ENCODE results near the gene SSTR5. TPM values are rescaled to one million over a fixed set of nuclear protein-coding genes. Genes with fewer than 3 reads are reported as not detected.

The SSTR5 gene
- total and polyA plus RNA-seq, 4 donors: 0.38 to 0.96 (median 0.79) TPM

GRCh38 chr16:1126044-1126443 lies 53.5 kb downstream of the SSTR5 start:
- H3K9me3 ChIP-seq (ENCODE audit: control insufficient read depth, insufficient read depth, low read length): no peaks in the 10 kb centered on the region
- no peak for DNase-seq (ENCODE audit: low read depth in 4 of 6, low spot score in 6 of 6)
- 52% methylated on average over 15 of the region's 17 CpGs for WGBS (ENCODE audit: insufficient coverage)
- no peaks in the 10 kb centered on the region for H3K27me3 ChIP-seq (ENCODE audit: control insufficient read depth, insufficient read depth, low read length)
- H3K36me3 ChIP-seq (ENCODE audit: control insufficient read depth, insufficient read depth, low read length): peaks cover 3% of the 10 kb centered on the region
- no peak overlapping the region for H3K27ac ChIP-seq (ENCODE audit: low read depth, low read length)
- no peak overlapping the region for H3K4me3 ChIP-seq (ENCODE audit: low read depth, low read length)
- H3K4me1 ChIP-seq (ENCODE audit: control insufficient read depth, insufficient read depth, low read length): peaks cover 36% of the 10 kb centered on the region

GRCh38 chr16:1126586-1126985 lies 54.0 kb downstream of the SSTR5 start:
- Histone ChIP-seq H3K36me3 (ENCODE audit: control insufficient read depth, insufficient read depth, low read length) (peaks cover 3% of the 10 kb centered on the region), H3K9me3 (ENCODE audit: control insufficient read depth, insufficient read depth, low read length) (no peaks in the 10 kb centered on the region), H3K27me3 (ENCODE audit: control insufficient read depth, insufficient read depth, low read length) (no peaks in the 10 kb centered on the region), H3K27ac (ENCODE audit: low read depth, low read length) (no peak overlapping the region), H3K4me1 (ENCODE audit: control insufficient read depth, insufficient read depth, low read length) (peaks cover 31% of the 10 kb centered on the region), H3K4me3 (ENCODE audit: low read depth, low read length) (no peak overlapping the region)
- DNase-seq (ENCODE audit: low read depth in 4 of 6, low spot score in 6 of 6): no peak
- 49% methylated on average over 9 of the region's 10 CpGs for WGBS (ENCODE audit: insufficient coverage)

- Histone ChIP-seq H3K4me1 (ENCODE audit: control insufficient read depth, insufficient read depth, low read length) (peaks cover 26% of the 10 kb centered on the region), H3K36me3 (ENCODE audit: control insufficient read depth, insufficient read depth, low read length) (peaks cover 3% of the 10 kb centered on the region), H3K9me3 (ENCODE audit: control insufficient read depth, insufficient read depth, low read length) (no peaks in the 10 kb centered on the region), H3K27ac (ENCODE audit: low read depth, low read length) (no peak overlapping the region), H3K4me3 (ENCODE audit: low read depth, low read length) (no peak overlapping the region), H3K27me3 (ENCODE audit: control insufficient read depth, insufficient read depth, low read length) (no peaks in the 10 kb centered on the region)
- WGBS (ENCODE audit: insufficient coverage): 65% methylated on average over 7 of the region's 16 CpGs
- no peak for DNase-seq (ENCODE audit: low read depth in 4 of 6, low spot score in 6 of 6)
Observed at GRCh38 chr16:1127101-1127500, 54.6 kb downstream of the SSTR5 start.

GRCh38 chr16:1127971-1128715 lies 55.6 kb downstream of the SSTR5 start:
- peaks cover 25% of the 10 kb centered on the region for H3K4me1 ChIP-seq (ENCODE audit: control insufficient read depth, insufficient read depth, low read length)
- no peaks in the 10 kb centered on the region for H3K27me3 ChIP-seq (ENCODE audit: control insufficient read depth, insufficient read depth, low read length)
- no peak for DNase-seq (ENCODE audit: low read depth in 4 of 6, low spot score in 6 of 6)
- 85% methylated on average over 27 of the region's 31 CpGs for WGBS (ENCODE audit: insufficient coverage)
- no peaks in the 10 kb centered on the region for H3K9me3 ChIP-seq (ENCODE audit: control insufficient read depth, insufficient read depth, low read length)
- H3K4me3 ChIP-seq (ENCODE audit: low read depth, low read length): no peak overlapping the region
- peaks cover 2% of the 10 kb centered on the region for H3K36me3 ChIP-seq (ENCODE audit: control insufficient read depth, insufficient read depth, low read length)
- H3K27ac ChIP-seq (ENCODE audit: low read depth, low read length): no peak overlapping the region

- 92% methylated on average over 46 of the region's 48 CpGs for WGBS (ENCODE audit: insufficient coverage)
- H3K27me3 ChIP-seq (ENCODE audit: control insufficient read depth, insufficient read depth, low read length): no peaks in the 10 kb centered on the region
- H3K4me3 ChIP-seq (ENCODE audit: low read depth, low read length): no peak overlapping the region
- no peak for DNase-seq (ENCODE audit: low read depth in 4 of 6, low spot score in 6 of 6)
- H3K27ac ChIP-seq (ENCODE audit: low read depth, low read length): no peak overlapping the region
- H3K4me1 ChIP-seq (ENCODE audit: control insufficient read depth, insufficient read depth, low read length): peaks cover 24% of the 10 kb centered on the region
- no peaks in the 10 kb centered on the region for H3K9me3 ChIP-seq (ENCODE audit: control insufficient read depth, insufficient read depth, low read length)
- H3K36me3 ChIP-seq (ENCODE audit: control insufficient read depth, insufficient read depth, low read length): no peaks in the 10 kb centered on the region
Observed at GRCh38 chr16:1129106-1129960, 56.8 kb downstream of the SSTR5 start.

GRCh38 chr16:1130382-1130781 lies 57.8 kb downstream of the SSTR5 start:
- Histone ChIP-seq H3K9me3 (ENCODE audit: control insufficient read depth, insufficient read depth, low read length) (no peaks in the 10 kb centered on the region), H3K27ac (ENCODE audit: low read depth, low read length) (no peak overlapping the region), H3K36me3 (ENCODE audit: control insufficient read depth, insufficient read depth, low read length) (no peaks in the 10 kb centered on the region), H3K27me3 (ENCODE audit: control insufficient read depth, insufficient read depth, low read length) (no peaks in the 10 kb centered on the region), H3K4me3 (ENCODE audit: low read depth, low read length) (no peak overlapping the region), H3K4me1 (ENCODE audit: control insufficient read depth, insufficient read depth, low read length) (peaks cover 14% of the 10 kb centered on the region)
- WGBS (ENCODE audit: insufficient coverage): 90% methylated on average over 5 of the region's 8 CpGs
- no peak for DNase-seq (ENCODE audit: low read depth in 4 of 6, low spot score in 6 of 6)

Other genes starting within 250 kb of the SSTR5 start
- gene LMF1, start 101.8 kb upstream of the SSTR5 start, total RNA-seq: 10 to 100 TPM; 15.1 to 18.1 TPM
- gene LMF1, start 101.8 kb upstream of the SSTR5 start, polyA plus RNA-seq (ENCODE audit: insufficient read length in 2 of 2): 10 to 100 TPM; 28.0 to 37.5 TPM
- gene SOX8, start 91.0 kb upstream of the SSTR5 start, total RNA-seq: 10 to 100 TPM; 61.3 to 64.0 TPM
- 100 to 1,000 TPM; 166 to 200 TPM for gene SOX8, start 91.0 kb upstream of the SSTR5 start, polyA plus RNA-seq (ENCODE audit: insufficient read length in 2 of 2)
- under 1 TPM; 0.17 to 0.20 TPM for gene C1QTNF8, start 23.5 kb downstream of the SSTR5 start, total RNA-seq
- gene C1QTNF8, start 23.5 kb downstream of the SSTR5 start, polyA plus RNA-seq (ENCODE audit: insufficient read length in 2 of 2): under 1 TPM; 0.29 to 0.59 TPM
- 1 to 10 TPM; 7.8 to 8.1 TPM for gene CACNA1H, start 80.4 kb downstream of the SSTR5 start, total RNA-seq
- 10 to 100 TPM; 18.0 to 20.1 TPM for gene CACNA1H, start 80.4 kb downstream of the SSTR5 start, polyA plus RNA-seq (ENCODE audit: insufficient read length in 2 of 2)
- gene TPSG1, start 152.5 kb downstream of the SSTR5 start, total RNA-seq: not detected
- under 1 TPM; 0.41 to 0.89 TPM for gene TPSG1, start 152.5 kb downstream of the SSTR5 start, polyA plus RNA-seq (ENCODE audit: insufficient read length in 2 of 2)
- under 1 TPM in 1 of 2 donors, not detected in 1; 0.61 TPM for gene TPSB2, start 157.4 kb downstream of the SSTR5 start, total RNA-seq
- gene TPSB2, start 157.4 kb downstream of the SSTR5 start, polyA plus RNA-seq (ENCODE audit: insufficient read length in 2 of 2): 1 to 10 TPM in 1 of 2 donors, not detected in 1; 1.5 TPM
- 1 to 10 TPM; 1.2 to 2.4 TPM for gene TPSAB1, start 168.0 kb downstream of the SSTR5 start, total RNA-seq
- under 1 TPM in 1 of 2 donors, not detected in 1; 0.65 TPM for gene TPSAB1, start 168.0 kb downstream of the SSTR5 start, polyA plus RNA-seq (ENCODE audit: insufficient read length in 2 of 2)
- not detected for gene TPSD1, start 183.3 kb downstream of the SSTR5 start, total RNA-seq
- gene TPSD1, start 183.3 kb downstream of the SSTR5 start, polyA plus RNA-seq (ENCODE audit: insufficient read length in 2 of 2): not detected
- gene UBE2I, start 236.9 kb downstream of the SSTR5 start, total RNA-seq: 10 to 100 TPM; 28.7 to 46.6 TPM
- gene UBE2I, start 236.9 kb downstream of the SSTR5 start, polyA plus RNA-seq (ENCODE audit: insufficient read length in 2 of 2): 100 to 1,000 TPM; 118 to 139 TPM

Measured in spinal cord (tissue), 10 donors.